Measurements from ENCODE around the gene LGALS4.

DNA sequence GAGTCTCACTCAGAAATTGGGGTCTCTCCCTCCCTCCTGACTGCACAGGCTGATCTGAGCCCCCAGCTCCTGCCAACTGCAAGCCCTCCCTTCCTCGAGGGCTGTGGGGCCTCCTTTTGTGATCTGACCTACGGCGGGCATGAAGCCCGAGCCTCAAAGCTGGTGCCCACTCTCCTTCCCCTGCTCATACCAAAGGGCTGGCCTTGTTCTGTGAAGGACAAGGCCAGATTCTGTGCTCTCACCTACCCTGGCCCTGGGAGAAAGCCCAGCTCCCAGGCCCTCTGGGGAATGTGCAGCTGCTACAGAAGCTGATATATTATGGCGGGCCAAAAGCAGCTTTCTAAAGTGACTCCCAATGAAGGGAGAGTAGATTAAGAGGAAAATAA, 27.8 kb upstream of the LGALS4 start:
- TF ChIP-seq POLR2A (IDR thresholded peaks at IDR 0.05; ENCODE audit: low read length) (no peak), GATA1 (IDR thresholded peaks at IDR 0.05; ENCODE audit: low read depth, low read length) (no peak)
